Progenitor cell of endocrine pancreas (in vitro differentiated cells): Measurements from ENCODE around the gene ATN1. TPM values are rescaled to one million over a fixed set of nuclear protein-coding genes. Genes with fewer than 3 reads are reported as not detected.
"Not testable (repeated sequence)": the region's sequence is repeated elsewhere in the genome, so short reads cannot be mapped to it uniquely, and the experiment has no call there.

ENCODE experiments used
- DNase-seq: peaks from one replicate; pipeline ENCODE4 v3.0.0; 2021; ENCODE audit warnings: low spot score; ENCODE audit not compliant: unreplicated experiment
- H3K27ac Mint-ChIP-seq: 2 replicates; pipeline ENCODE4 v1.8.0; 2021; ENCODE audit warnings: mild to moderate bottlenecking, moderate library complexity, mixed read lengths
- H3K27me3 Mint-ChIP-seq: 2 replicates; pipeline ENCODE4 v1.8.0; 2021; ENCODE audit warnings: mixed read lengths
- H3K36me3 Mint-ChIP-seq: 2 replicates; pipeline ENCODE4 v1.8.0; 2022; ENCODE audit warnings: mixed read lengths; ENCODE audit not compliant: insufficient read depth
- H3K4me1 Mint-ChIP-seq: 2 replicates; pipeline ENCODE4 v1.8.0; 2021; ENCODE audit warnings: low read depth, mixed read lengths
- H3K4me3 Mint-ChIP-seq: 2 replicates; pipeline ENCODE4 v1.8.0; 2021; ENCODE audit warnings: low read depth, mild to moderate bottlenecking, moderate library complexity, mixed read lengths
- H3K9me3 Mint-ChIP-seq: 2 replicates; pipeline ENCODE4 v1.8.0; 2021; ENCODE audit warnings: low read depth, mixed read lengths
- CTCF ChIP-seq: fragments of 200-600 bp; sonication (generic); IDR thresholded peaks from one replicate; pipeline ENCODE4 v1.5.0; 2021; ENCODE audit warnings: antibody characterized with exemption, mild to moderate bottlenecking; ENCODE audit not compliant: unreplicated experiment
- total RNA-seq: library from RNA; stranded (reverse); gene quantifications from 2 replicates; pipeline ENCODE4 v1.2.1, GENCODE V29; 2021

Gene ATN1
- total RNA-seq, 1 donor from 2014 or later: 250 TPM

GRCh38 chr12:6887460-6887859 lies 40.3 kb upstream of the ATN1 start:
- Mint-ChIP-seq H3K4me3 (no peak overlapping the region), H3K4me1 (peaks cover 34% of the 10 kb centered on the region), H3K36me3 (peaks cover 14% of the 10 kb centered on the region)

GRCh38 chr12:6888360-6888759 lies 39.4 kb upstream of the ATN1 start:
- Mint-ChIP-seq H3K4me1 (peaks cover 34% of the 10 kb centered on the region), H3K4me3 (no peak overlapping the region)

More at GRCh38 chr12:6887460-6887859, 40.3 kb upstream of the ATN1 start:
- DNase-seq: no peak
- Mint-ChIP-seq H3K27me3 (no peaks in the 10 kb centered on the region), H3K9me3 (no peaks in the 10 kb centered on the region), H3K27ac (peak overlapping the region; percentile 100)
- no peak for TF ChIP-seq CTCF

GRCh38 chr12:6888794-6889193 lies 39.0 kb upstream of the ATN1 start:
- H3K4me3 Mint-ChIP-seq, DNase-seq, H3K9me3 Mint-ChIP-seq, H3K27me3 Mint-ChIP-seq: not testable (repeated sequence)
- Mint-ChIP-seq H3K36me3 (peaks cover 12% of the 10 kb centered on the region), H3K27ac (peak overlapping the region; percentile 100), H3K4me1 (peaks cover 34% of the 10 kb centered on the region)

More at GRCh38 chr12:6888360-6888759, 39.4 kb upstream of the ATN1 start:
- DNase-seq: no peak
- Mint-ChIP-seq H3K27ac (peak overlapping the region; percentile 100), H3K27me3 (no peaks in the 10 kb centered on the region), H3K36me3 (peaks cover 12% of the 10 kb centered on the region), H3K9me3 (no peaks in the 10 kb centered on the region)
- no peak for TF ChIP-seq CTCF

GRCh38 chr12:6889775-6890573 lies 37.8 kb upstream of the ATN1 start:
- not testable (repeated sequence) for H3K9me3 Mint-ChIP-seq, DNase-seq, H3K36me3 Mint-ChIP-seq, H3K27me3 Mint-ChIP-seq
- Mint-ChIP-seq H3K4me1 (peaks cover 33% of the 10 kb centered on the region), H3K27ac (peak overlapping the region; percentile 97), H3K4me3 (peak overlapping the region; percentile 70)

GRCh38 chr12:6890789-6891645 lies 36.7 kb upstream of the ATN1 start:
- Mint-ChIP-seq H3K36me3 (peaks cover 2% of the 10 kb centered on the region), H3K4me3 (peak overlapping the region; percentile 70), H3K27ac (peak overlapping the region; percentile 97), H3K27me3 (no peaks in the 10 kb centered on the region), H3K4me1 (peaks cover 28% of the 10 kb centered on the region), H3K9me3 (no peaks in the 10 kb centered on the region)
- peak; percentile 100 for DNase-seq
- TF ChIP-seq CTCF: peak; percentile 99

GRCh38 chr12:6891646-6892001 lies 36.1 kb upstream of the ATN1 start:
- H3K4me3 Mint-ChIP-seq: peak overlapping the region; percentile 70
- no peak for DNase-seq
- H3K9me3 Mint-ChIP-seq: no peaks in the 10 kb centered on the region
- TF ChIP-seq CTCF: no peak
- peak overlapping the region; percentile 97 for H3K27ac Mint-ChIP-seq
- H3K4me1 Mint-ChIP-seq: peaks cover 22% of the 10 kb centered on the region
- peaks cover 2% of the 10 kb centered on the region for H3K36me3 Mint-ChIP-seq
- no peaks in the 10 kb centered on the region for H3K27me3 Mint-ChIP-seq

GRCh38 chr12:6892683-6893082 lies 35.1 kb upstream of the ATN1 start:
- not testable (repeated sequence) for H3K9me3 Mint-ChIP-seq, H3K36me3 Mint-ChIP-seq, H3K4me3 Mint-ChIP-seq, DNase-seq, H3K27ac Mint-ChIP-seq, H3K27me3 Mint-ChIP-seq
- H3K4me1 Mint-ChIP-seq: peaks cover 14% of the 10 kb centered on the region
